HCT116 (cell line): ENCODE measurements around the gene SERTAD1. TPM values are rescaled to one million over a fixed set of nuclear protein-coding genes. Genes with fewer than 3 reads are reported as not detected.
A peak's percentile ranks its signal among the peaks of the same experiment; 100 is the strongest.

ENCODE experiments used
- ATAC-seq: fragments of 200-7000 bp; cut with Tn5 transposase; 2 replicates; pipeline ENCODE4 v1.9.1; 2020; ENCODE audit warnings: mild to moderate bottlenecking, moderate library complexity
- BruUV-seq: library from RNA; stranded (reverse); fragments of 400-500 nt; replicated peaks from 2 replicates; lab custom pipeline; 2021; lab: Mats Ljungman, UMichigan
- CTCF ChIA-PET: fragments of 300-600 bp; sonication (Branson Sonifier 250); formaldehyde crosslinking; loops from one replicate; lab custom pipeline; 2021; ENCODE audit warnings: antibody characterized with exemption; lab: Charles Lee
- POLR2A ChIA-PET: fragments of 300-600, 350-600 bp; sonication (Branson Sonifier 250); formaldehyde crosslinking; loops from one replicate; lab custom pipeline; 2021; ENCODE audit warnings: antibody characterized with exemption; lab: Charles Lee
- RAD21 ChIA-PET, 2 experiments: fragments of 300-600 bp; sonication (Branson Sonifier 250); formaldehyde crosslinking; loops; one replicate each; lab custom pipeline; 2023; ENCODE audit warnings: low total read pairs in 2 of 2; ENCODE audit not compliant: uncharacterized antibody in 2 of 2, unreplicated experiment in 2 of 2, low non-redundant PET in 1 of 2; lab: Charles Lee
- DNase-seq: peaks from one replicate; pipeline ENCODE4 v3.0.0-alpha.2; 2010; ENCODE audit warnings: low read depth, low spot score
- H2AFZ ChIP-seq: fragments of 200-600 bp; shearing (Covaris generic), sonication (generic); 2 replicates; pipeline ENCODE4 v1.6.1; 2017; ENCODE audit warnings: low read depth, mixed run types, mixed read lengths, antibody characterized with exemption, low read length; ENCODE audit not compliant: poor library complexity, severe bottlenecking
- H3K27ac ChIP-seq: 2 replicates; pipeline ENCODE4 v1.5.1; 2012; ENCODE audit warnings: low read depth, low read length
- H3K27me3 ChIP-seq: fragments of 200-600 bp; sonication (generic); 2 replicates; pipeline ENCODE4 v1.6.1; 2016; ENCODE audit warnings: mixed run types, low read length, mixed read lengths; ENCODE audit not compliant: insufficient read depth
- H3K36me3 ChIP-seq, 2 experiments: fragments of 200-500 bp in 1 of 2; fragments of 200-600 bp in 1 of 2; sonication (Bioruptor generic) in 1 of 2; sonication (generic) in 1 of 2; 2 replicates each; pipeline versions ENCODE4 v1.5.1 to v1.6.1; 2014 to 2016; ENCODE audit warnings: low read length in 2 of 2, inconsistent platforms in 1 of 2, mixed read lengths in 1 of 2, mixed run types in 1 of 2; ENCODE audit not compliant: insufficient read depth in 2 of 2, control insufficient read depth in 1 of 2
- H3K4me1 ChIP-seq, 2 experiments: fragments of 200-600 bp in 1 of 2; sonication (generic) in 1 of 2; 2 replicates each; pipeline versions ENCODE4 v1.5.1 to v1.6.1; 2012 to 2017; ENCODE audit warnings: low read length in 2 of 2, inconsistent platforms in 1 of 2, mild to moderate bottlenecking in 1 of 2, mixed read lengths in 1 of 2, mixed run types in 1 of 2, moderate library complexity in 1 of 2; ENCODE audit not compliant: insufficient read depth in 2 of 2, control insufficient read depth in 1 of 2
- H3K4me2 ChIP-seq: fragments of 200-600 bp; sonication (generic); 2 replicates; pipeline ENCODE4 v1.6.1; 2017; ENCODE audit warnings: mixed run types, low read length, mixed read lengths
- H3K4me3 ChIP-seq, 2 experiments: fragments of 200-600 bp in 1 of 2; sonication (generic) in 1 of 2; replicated peaks in 1 of 2; 2 replicates each; pipeline ENCODE4 v1.5.1; 2011 to 2016; ENCODE audit warnings: low read length in 2 of 2, control low read depth in 1 of 2, low read depth in 1 of 2, mild to moderate bottlenecking in 1 of 2, mixed read lengths in 1 of 2, mixed run types in 1 of 2
- H3K79me2 ChIP-seq: fragments of 200-600 bp; sonication (generic); 2 replicates; pipeline ENCODE4 v1.6.1; 2017; ENCODE audit warnings: mild to moderate bottlenecking, mixed run types, low read length, moderate library complexity, mixed read lengths; ENCODE audit not compliant: insufficient read depth
- H3K9ac ChIP-seq: fragments of 200-600 bp; sonication (generic); 2 replicates; pipeline ENCODE4 v1.6.1; 2016; ENCODE audit warnings: low read length, mixed read lengths
- H3K9me2 ChIP-seq: fragments of 200-600 bp; sonication (generic), shearing (Covaris generic); 2 replicates; pipeline ENCODE4 v1.6.1; 2017; ENCODE audit warnings: mixed run types, mild to moderate bottlenecking, moderate library complexity; ENCODE audit not compliant: insufficient read depth
- H3K9me3 ChIP-seq, 2 experiments: fragments of 200-500 bp in 1 of 2; fragments of 200-600 bp in 1 of 2; sonication (Bioruptor generic) in 1 of 2; sonication (generic) in 1 of 2; 2 replicates each; pipeline ENCODE4 v1.6.1; 2014 to 2017; ENCODE audit warnings: low read length in 2 of 2, mixed read lengths in 2 of 2, inconsistent platforms in 1 of 2, low read depth in 1 of 2, mild to moderate bottlenecking in 1 of 2, mixed run types in 1 of 2, moderate library complexity in 1 of 2; ENCODE audit not compliant: control insufficient read depth in 1 of 2, insufficient read depth in 1 of 2
- H4K20me1 ChIP-seq: fragments of 200-600 bp; sonication (generic), shearing (Covaris generic); 2 replicates; pipeline ENCODE4 v1.6.1; 2017; ENCODE audit warnings: mixed run types, mild to moderate bottlenecking, moderate library complexity; ENCODE audit not compliant: insufficient read depth
- CTCF ChIP-seq, 3 experiments: fragments of 200-600 bp in 1 of 3; sonication (generic) in 1 of 3; IDR thresholded peaks in 2 of 3; conservative IDR thresholded peaks in 1 of 3; 2 replicates each; pipeline ENCODE4 v1.5.1; 2012 to 2017; ENCODE audit warnings: low read depth in 2 of 3, low read length in 2 of 3, antibody characterized with exemption in 1 of 3, borderline replicate concordance in 1 of 3, control low read depth in 1 of 3, mild to moderate bottlenecking in 1 of 3, mixed read lengths in 1 of 3, mixed run types in 1 of 3, moderate library complexity in 1 of 3; ENCODE audit not compliant: insufficient read depth in 1 of 3
- RAD21 ChIP-seq: IDR thresholded peaks from 2 replicates; pipeline ENCODE4 v1.6.1; 2012; ENCODE audit warnings: low read depth, mild to moderate bottlenecking
- YY1 ChIP-seq: IDR thresholded peaks from 2 replicates; pipeline ENCODE4 v1.6.1; 2011; ENCODE audit warnings: low read length, low read depth, moderate library complexity, mild to moderate bottlenecking; ENCODE audit not compliant: insufficient replicate concordance; ENCODE audit errors: extremely low read depth
- intact Hi-C: fragments of 100-400 bp; cut with micrococcal nuclease; formaldehyde crosslinking; loops from 2 replicates; pipeline ENCODE4 v1.10.0; 2022
- total RNA-seq: library from RNA; stranded (reverse); gene quantifications from one replicate; pipeline ENCODE4 v1.2.1, GENCODE V29; 2021; ENCODE audit not compliant: unreplicated experiment

The SERTAD1 gene
- total RNA-seq, 1 experiment from 2014 or later = 30.3 TPM

- Histone ChIP-seq H3K9ac (peak overlapping the region; percentile 85), H3K27me3 (no peaks in the 10 kb centered on the region), H3K9me2 (no peaks in the 10 kb centered on the region), H3K4me1 (peaks cover 20 to 31% of the 10 kb centered on the region in 2 experiments), H3K4me2 (peak overlapping the region; percentile 89), H3K27ac (peak overlapping the region; percentile 97), H3K36me3 (peaks cover 19 to 20% of the 10 kb centered on the region in 2 experiments; a peak in 3 of 4 replicates), H2AFZ (no peak overlapping the region), H3K9me3 (no peaks in the 10 kb centered on the region), H4K20me1 (no peaks in the 10 kb centered on the region), H3K79me2 (peaks cover 30% of the 10 kb centered on the region), H3K4me3 (peak overlapping the region; percentile 49 to 71)
- BruUV-seq = TSS peak; percentile 92
- ATAC-seq (no peak), DNase-seq (no peak)
- ChIA-PET POLR2A (interaction anchor here (1.1 to 3.1 kb wide), 4 partner anchors 8 to 21 kb away, joined by 4 to 24 read pairs (median 6); partner anchors contain the start of genes BLVRB and SERTAD1), RAD21 (no interaction called here), CTCF (no interaction called here)
- TF ChIP-seq RAD21 (peak; percentile 39), YY1 (no peak), CTCF (IDR thresholded peaks at IDR 0.05 in 2 of 3, conservative IDR thresholded peaks at IDR 0.05 in 1 of 3; ENCODE audit: borderline replicate concordance in 1 of 3, insufficient read depth in 1 of 3, low read depth in 2 of 3, low read length in 2 of 3) (0 out of 6 replicates have a peak, but pooled peaks of 1 of the 3 experiments have one; percentile 12)
- intact Hi-C loops = no loop called here
These were observed 19.1 kb upstream of the SERTAD1 start for GRCh38 chr19:40444825-40445312.
